Mammary epithelial cell (primary cell): ENCODE measurements around the gene EFCAB9.
"Not testable (repeated sequence)": the region's sequence is repeated elsewhere in the genome, so short reads cannot be mapped to it uniquely, and the experiment has no call there.

Experiments
- CTCF ChIP-seq, 2 donors: IDR thresholded peaks in 1 of 2; conservative IDR thresholded peaks in 1 of 2; 2 replicates each; pipeline ENCODE4 v1.5.1; 2011 to 2012; ENCODE audit warnings: inconsistent platforms in 2 of 2, low read length in 2 of 2, mild to moderate bottlenecking in 2 of 2, control low read depth in 1 of 2, low read depth in 1 of 2; ENCODE audit not compliant: insufficient read depth in 1 of 2; ENCODE audit errors: extremely low read depth in 1 of 2
- EZH2 ChIP-seq: IDR thresholded peaks from 2 replicates; pipeline ENCODE4 v1.6.1; 2012; ENCODE audit warnings: low read length, inconsistent platforms, borderline replicate concordance

- TF ChIP-seq CTCF (conservative IDR thresholded peaks at IDR 0.05 in 1 of 2, IDR thresholded peaks at IDR 0.05 in 1 of 2; ENCODE audit: extremely low read depth in 1 of 2, insufficient read depth in 1 of 2, low read depth in 1 of 2, low read length in 2 of 2); EZH2: not testable (repeated sequence)
These were observed 38.9 kb upstream of the EFCAB9 start for GRCh38 chr5:172155101-172155500.
